Activated CD8-positive, alpha-beta memory T cell treated with anti-CD3 and anti-CD28 coated beads, Interleukin-2, amount 50 U/mL, for 48 hours (primary cell): Measurements from ENCODE around the gene PPIF.
A peak's percentile ranks its signal among the peaks of the same experiment; 100 is the strongest.
"Not testable (repeated sequence)": the region's sequence is repeated elsewhere in the genome, so short reads cannot be mapped to it uniquely, and the experiment has no call there.

Source experiments
- DNase-seq: peaks from one replicate; pipeline ENCODE4 v3.0.0-alpha.2; 2020

PPIF gene

DNA sequence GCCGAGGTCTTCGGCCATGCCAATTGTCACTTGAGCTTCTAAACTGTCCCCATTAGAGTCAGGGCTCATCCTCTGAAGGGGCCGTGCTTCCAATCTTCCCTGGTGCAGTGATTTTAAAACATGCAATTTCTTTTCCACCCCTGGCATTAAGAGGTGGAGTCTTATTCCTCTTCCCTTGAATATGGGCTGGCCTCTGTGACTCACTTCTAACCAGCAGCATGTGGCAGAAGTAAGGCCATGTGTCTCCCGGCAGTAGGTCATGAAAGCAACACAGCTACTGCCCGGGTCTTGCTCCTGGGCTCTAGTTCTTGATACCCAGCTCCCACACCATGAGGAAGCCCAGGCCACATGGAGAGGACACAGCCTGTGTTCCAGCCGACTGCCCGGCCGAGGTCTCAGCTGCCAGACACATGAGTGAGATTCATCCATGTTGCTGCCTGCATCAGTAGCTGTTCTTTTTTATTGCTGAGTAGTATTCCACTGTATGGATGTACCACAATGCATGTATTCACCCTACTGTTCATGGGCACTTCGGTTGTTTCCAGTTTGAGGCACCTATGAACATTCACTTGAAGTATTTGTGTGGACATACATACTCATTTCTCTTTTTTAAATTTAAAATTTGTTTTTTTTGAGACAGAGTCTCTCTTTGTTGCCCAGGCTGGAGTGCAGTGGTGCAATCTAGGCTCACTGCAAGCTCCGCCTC, 14.5 kb upstream of the PPIF start:
- DNase-seq = not testable (repeated sequence)

DNA sequence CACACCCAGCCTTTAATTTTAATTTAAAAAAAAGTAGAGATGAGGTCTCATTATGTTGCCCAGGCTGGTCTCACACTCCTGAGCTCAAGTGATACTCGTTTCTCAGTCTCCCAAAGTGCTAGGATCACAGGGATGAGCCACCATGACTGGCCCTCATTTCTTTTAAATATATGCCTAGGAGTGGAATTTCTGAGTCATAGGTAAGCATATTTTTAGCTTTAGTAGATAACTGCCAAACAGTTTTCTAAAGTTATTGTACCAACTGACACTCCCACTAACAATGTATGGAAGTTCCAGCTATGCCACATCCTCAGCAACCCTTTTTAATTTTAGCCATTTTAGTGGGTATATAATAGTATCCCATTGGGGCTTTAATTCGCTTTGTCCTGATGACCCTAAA, 13.8 kb upstream of the PPIF start:
- no peak for DNase-seq

DNA sequence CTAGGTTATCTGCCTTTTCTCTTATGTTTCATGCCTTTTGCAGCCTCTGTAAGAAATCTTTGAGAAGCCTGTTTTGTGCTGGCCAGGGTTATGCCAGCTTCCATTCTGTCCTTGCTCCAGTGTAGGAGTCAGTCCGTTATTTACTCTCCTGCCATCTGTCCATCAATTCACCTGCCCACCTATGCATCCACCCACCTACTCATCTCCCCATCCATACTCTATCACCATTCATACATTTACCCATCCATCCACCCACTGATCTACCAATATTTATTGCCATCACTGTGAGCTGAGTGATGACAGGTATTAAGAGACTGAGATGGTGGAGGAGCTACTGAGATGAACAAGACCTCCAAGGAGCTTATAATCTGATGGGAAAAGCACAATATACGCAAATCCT, 12.7 kb upstream of the PPIF start:
- no peak for DNase-seq

DNA sequence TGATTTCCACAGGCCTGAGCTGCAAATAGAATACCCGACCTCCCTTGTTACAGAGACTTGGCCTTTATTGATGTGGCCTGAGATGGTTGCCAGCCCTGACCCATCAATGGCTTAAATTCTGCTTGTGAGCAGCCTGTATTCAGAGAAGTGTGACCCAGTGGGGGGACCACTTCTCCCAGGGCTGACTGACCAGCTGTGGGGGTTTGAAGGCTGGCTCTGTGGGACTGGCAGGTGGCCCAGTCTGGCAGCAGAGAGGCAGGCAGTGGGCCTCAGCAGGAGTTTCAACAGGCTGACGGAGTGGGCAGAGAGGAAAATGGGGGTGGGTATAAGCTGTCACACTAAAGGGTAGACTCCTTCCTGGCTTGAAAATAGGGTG, 12.2 kb upstream of the PPIF start:
- DNase-seq = no peak

DNA sequence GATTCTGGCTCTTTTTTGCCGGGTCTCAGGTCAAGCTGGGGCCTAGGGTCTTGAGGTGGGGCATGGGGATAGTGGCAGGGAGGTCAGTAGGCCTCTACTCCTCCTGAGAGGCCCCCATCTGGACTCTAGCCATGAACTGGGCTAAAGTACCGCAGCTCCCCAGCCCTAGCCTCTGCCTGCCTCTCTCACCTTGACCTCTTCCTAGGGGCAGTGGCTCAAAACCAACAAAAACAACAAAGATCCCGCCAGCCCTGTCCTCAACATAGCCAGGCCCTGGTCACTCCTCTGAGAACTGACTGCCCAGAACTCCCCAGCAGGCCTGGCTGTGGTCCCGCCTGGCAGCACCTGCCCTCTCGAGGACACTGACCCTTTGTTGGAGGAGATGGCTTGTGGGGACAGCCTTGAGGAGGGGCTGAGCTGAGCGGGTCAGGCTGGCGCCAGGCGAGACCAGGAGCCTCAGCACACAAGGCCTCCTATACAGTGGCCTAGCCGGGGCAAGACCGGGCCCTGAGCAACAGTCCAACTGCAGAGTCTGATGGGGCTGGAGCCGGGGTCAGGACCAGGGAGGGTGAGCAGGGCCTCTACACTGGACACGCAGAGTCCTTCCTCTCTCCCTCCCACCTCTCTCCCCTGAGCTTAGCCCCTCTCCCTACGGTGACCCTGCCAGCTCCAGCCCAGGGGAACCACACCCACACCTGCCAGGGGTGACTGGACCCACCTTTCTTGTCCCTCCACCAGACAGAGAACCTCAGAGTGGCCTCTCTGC, 11.6 kb upstream of the PPIF start:
- DNase-seq = no peak

DNA sequence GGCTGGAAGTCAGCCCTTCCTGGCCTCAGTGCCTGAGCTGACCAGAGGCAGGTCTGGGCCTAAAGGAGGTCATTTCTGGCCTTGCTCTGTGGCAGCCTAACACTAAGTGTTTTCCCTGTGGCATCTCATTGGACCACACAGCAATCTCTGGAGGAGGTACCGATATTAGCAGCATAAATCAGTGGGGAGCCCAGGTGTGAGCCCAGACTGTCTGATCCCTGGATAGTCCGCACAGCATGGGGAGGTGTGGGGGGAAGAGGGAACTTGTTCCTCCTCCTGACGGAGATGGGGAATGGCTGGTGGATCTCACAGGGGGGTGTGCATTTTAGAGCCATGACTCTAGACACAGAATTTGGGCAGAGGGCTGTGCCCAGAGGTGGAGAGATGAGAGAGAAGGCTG, 11.0 kb upstream of the PPIF start:
- DNase-seq = no peak

DNA sequence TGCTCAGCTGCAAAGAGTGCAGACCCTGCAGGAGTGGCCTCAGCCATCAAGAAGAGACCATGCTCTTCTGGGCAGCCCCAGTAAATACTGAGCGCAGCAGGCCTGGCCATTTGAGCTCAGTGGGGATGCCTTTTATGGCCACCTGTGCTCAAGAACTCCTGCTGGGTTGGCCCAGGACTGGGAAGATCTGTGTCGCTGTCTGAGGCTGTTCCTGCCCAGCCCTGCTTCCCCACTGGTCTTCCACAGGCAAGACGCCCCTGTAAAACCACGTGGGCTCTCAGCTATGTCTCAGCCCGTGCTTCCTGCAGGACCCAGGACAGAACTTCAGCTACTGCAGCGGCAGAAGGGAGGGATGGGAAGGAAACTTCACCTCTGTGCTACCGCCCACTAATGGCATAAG, 10.5 kb upstream of the PPIF start:
- no peak for DNase-seq

DNA sequence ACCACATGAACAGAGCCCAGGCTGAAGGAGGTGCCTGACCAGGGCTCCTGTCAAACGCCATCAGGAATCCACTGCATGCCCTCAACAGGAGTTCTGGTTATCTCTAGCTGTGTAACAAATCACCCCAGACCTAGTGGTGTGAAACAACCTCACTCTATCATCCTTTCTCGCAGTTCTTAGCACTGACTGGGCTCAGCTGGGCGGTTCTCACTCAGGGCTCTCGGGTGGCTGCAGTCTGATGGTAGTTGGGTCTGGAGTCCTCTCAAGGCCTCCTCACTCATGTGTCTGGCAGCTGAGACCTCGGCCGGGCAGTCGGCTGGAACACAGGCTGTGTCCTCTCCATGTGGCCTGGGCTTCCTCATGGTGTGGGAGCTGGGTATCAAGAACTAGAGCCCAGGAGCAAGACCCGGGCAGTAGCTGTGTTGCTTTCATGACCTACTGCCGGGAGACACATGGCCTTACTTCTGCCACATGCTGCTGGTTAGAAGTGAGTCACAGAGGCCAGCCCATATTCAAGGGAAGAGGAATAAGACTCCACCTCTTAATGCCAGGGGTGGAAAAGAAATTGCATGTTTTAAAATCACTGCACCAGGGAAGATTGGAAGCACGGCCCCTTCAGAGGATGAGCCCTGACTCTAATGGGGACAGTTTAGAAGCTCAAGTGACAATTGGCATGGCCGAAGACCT, 9.3 kb upstream of the PPIF start:
- not testable (repeated sequence) for DNase-seq

DNA sequence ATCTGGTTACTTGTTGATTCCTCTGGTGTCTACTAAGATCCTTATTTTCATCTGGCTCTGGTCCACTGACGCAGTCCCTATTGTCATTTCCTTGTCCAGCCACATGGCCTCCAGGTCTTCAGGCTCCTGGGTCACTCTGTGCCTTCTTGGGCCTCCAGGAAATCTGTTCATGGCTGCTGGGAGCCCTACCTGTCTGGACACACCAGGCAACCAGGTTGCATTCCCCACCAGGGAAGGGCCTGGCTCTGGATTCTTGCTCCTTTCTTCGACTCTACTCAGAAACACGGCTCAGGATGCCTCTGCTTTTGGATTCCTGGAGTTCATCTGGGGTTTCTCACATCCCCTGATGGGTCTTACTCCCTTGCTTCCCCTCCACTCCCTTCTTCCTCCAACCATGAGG, 8.0 kb upstream of the PPIF start:
- no peak for DNase-seq

DNA sequence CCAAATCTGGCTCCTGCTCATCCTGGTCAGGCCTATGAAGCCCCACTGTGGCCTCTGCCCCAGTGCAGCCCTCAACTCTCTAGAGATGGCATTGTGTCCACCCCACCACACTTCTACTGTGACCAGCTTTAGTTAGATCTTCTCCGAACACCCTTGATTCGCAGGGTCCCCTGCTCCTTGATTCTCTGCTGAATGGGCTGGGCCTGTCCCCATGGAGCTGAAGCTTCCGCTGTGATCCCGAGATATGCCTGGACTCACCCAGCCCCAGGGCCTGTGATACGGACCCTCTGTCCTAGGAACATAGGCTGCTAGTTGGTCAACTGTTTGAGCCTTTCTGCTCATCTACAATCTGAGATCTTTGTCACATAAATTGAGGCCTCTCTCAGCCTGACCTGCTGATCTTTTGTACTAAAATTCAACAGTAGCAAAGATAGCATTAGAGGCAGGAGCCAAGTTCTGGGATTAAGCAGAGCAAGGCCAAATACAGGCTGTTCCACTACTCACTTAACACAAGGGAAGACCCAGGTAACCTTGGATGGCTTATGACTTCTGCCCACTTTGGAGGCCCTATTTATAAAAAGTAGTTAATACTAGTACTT, 6.5 kb upstream of the PPIF start:
- DNase-seq = no peak

DNA sequence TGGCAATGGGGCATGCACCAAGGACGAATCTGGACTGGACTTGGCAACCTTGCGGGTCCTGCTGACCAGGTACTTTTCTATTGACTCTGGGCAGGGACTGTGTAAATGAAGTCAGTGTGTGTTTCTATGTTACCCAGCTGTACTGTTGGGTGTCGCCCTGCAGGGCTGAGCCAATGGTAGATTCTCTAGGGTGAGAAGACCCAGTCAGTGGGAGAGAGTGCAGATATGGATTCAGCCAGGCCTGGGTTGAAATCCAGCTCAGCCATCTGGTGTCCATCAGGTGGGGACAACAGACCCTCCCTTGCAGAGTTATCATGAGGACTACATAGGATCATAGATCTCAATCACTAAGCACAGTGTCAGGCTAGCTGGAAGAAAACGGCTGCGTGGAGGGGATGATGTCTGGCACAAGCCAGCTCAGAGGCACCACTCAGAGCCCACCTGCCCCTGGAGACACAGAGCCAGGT, 4.9 kb upstream of the PPIF start:
- DNase-seq = no peak

DNA sequence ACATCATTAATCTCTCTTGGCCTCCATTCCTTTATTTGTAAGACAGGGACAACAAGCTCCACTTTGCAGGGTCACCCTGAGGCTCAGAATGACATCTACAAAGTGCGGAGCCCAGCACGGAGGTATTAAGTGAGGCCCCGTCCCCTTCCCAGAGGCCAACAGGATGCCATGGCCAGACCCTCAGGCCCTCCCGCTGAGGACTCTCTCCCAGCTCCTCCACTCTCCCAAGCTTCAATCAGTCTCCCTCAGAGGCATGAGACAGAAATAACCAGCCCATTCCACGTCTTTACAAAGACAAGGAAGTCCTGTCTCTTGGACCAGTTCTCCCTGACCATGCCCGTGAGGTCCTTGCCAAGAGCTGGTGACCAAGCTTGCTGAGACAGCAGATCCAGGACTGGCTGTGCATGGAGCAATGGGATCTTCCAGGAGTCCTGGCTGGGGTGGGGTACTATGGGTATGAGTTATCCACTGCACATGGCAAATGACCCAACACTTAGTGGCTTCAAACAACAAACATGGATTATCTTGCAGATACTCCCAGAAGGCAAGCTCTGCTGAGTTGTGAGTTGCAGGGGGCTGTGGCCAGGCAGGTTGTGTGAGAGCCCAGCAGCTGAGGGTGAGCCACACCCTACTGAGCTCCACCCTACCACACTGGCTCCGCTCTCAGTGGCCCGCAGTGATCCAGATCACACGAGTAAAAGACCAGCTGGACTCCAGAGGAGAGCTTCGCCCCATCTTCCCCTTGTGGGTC, 4.3 kb upstream of the PPIF start:
- no peak for DNase-seq

DNA sequence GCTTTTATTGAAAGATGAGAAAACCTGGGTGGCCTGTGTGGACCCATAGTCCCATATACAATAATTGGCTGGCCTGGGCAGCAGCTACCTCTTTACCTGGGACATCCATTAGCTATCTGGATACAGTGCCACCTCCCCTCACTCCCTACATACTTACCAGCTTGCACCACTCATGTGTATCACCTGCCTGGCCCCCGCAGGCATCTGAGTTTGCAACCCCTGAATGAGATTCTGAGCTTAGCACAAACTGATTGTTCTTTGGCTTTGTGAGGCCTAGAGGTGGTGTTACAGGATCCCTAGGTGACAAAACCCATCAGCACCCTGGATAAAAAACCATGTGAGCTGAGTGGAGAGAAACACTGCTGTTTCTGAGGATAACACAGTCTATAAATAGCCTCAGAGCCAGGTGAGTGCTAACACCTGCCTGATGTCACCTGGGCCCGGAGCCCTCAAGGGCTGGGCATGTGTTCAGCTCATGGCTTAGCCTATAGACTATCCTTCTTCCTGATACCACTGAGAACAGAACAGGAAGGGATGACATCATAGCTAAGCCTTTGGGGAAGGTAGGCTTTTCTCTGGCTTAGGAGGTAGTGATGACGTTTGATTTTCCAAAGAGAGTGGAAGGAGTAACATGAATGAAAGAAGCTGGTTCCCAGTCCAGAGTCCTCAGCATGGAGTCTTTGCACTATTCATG, 2.6 kb upstream of the PPIF start:
- no peak for DNase-seq

DNA sequence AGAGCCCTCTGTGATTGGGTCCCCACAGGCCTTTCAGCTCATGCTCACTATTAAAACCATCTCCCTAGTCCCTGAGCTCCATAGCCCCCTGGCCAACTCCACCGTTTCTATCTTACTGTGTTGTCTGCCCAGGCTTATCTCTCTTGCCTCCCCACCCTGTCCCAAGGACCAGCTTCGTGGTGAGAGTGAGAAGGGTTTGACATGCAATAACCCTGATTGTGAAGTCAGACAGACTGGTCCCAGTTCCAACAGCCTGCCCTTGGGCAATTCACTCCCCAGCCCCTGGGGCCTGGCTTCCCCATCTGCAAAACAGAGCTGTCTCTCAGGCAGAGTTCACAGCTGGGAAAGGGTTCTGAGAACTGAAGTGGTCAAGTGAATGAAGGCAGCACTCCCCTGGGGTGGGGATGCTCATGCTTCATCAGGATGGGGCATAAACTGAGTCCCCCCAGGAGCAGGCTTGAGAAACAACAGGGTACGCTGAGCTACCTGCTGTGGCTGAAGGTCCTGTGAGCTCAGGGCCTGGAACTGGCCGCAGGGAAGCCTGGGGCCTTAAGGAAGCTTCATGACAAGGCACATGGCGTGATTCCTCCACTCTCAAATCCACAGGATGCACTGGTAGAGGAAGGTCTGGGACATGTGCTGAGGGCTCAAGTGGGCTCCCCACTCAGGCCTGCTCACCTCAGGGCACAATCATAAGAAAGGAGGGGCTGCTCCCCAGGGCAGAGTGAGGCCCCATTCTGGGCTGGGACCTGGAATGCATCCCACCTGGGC, 1.8 kb upstream of the PPIF start:
- no peak for DNase-seq

DNA sequence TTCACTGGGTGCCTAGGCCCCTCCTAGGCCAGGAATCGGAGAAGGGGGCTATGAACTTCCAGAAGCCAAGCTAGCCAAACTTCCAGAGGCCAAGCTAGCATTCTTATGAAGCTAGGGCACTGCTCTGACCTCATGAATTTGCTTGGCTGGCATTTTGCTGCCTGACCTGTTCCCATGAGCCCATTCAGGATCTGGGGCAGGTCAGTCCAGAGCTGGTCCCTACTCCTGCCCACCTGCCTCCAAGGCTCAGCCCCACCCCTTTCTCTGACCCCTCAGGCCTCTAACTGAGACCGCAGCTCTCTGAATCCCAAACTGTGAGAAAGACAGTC, 1.3 kb upstream of the PPIF start:
- no peak for DNase-seq

DNA sequence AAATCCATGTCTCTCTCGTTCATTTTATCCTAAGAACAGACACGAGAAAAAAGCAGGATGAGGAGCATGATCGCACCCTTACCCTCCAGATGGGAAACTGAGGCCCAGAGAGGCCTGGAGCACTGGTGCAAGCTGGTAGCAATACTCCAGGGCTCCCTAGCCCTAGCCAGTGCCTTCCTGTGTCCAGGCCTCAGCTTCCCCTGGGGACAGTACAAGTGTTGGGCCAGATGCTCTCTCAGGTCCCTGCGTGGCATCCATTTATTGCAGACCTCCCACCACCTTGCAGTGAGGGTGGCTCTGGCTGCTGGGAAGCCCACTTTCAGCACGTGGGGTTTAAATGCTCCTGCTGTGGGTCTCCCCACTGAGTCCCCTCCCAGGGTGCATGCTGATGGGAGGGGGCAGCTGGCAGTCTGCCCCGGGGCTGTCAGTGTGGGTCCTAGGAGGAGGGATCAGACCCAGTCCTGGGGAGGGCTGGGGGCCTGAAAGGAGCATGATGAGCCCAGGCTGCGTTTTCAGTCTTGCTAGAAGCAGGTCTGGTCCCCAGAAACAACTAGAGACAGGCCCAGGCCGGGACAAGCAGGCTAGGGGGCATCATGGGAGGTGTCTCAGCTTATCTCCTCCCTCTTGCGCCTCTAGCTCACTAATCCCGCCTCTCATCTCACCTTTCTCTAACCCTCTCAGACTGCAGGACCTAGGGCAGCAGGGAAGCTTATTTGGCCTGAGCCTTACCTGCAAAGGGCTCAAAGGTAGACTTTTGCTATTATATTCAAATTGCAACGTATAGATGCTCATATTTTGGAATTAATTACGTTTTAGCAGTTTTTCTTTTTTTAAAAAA, 662 bp upstream of the PPIF start:
- DNase-seq = no peak

DNA sequence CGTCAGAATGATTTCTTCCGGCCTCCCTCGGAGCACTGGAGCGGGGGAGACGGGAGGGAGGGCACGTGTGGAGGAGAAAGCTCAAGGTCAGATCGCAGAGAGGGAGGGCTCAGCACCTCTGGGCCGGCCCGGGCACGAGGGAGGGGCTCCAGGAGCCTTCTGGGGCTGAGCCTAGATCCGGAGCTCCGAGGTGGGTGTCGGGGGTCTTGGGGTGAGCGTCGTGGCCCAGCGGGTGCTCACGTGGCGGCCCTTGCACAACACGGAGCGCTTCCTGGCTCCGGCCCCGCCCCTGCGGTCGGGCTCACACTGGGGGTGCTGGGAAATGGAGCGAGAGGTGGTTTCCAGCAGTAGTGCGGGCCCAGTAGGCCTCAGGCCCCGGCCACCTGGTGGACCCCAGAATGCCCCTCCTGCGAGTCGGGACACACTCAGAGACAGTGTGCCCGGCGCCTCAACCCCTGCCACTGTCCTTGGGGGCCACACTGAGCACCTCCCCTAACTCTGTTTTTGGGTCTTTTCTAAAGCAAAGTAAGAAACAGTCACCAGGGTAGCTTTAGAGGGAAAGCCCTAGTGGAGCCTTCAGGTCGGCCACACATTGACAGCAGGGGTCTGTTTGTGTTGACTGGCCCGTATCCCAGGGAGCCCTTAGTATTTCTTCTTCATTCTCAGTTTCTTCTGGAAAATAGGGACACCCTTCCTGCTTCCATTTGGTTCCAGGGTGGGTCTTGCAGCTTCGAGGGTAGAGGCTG, 798 bp downstream of the PPIF start:
- DNase-seq = peak; percentile 89

DNA sequence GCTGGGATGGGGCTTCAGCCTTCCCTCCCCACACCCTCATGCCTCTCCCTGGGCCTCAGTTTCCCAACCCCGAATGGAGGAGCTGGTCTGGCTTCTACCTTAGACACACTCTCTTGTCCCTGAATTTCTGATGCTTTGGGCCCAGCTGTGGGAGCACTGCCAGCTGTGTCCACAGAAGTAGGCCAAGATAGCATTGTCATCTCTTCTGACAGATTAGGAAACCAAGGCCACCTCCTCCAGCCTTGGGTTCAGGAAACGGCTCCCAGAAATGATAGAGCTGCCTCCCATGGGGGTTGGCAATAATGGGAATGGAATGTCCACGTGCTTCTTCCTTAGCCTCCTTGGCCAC, 1.3 kb downstream of the PPIF start:
- DNase-seq = no peak

DNA sequence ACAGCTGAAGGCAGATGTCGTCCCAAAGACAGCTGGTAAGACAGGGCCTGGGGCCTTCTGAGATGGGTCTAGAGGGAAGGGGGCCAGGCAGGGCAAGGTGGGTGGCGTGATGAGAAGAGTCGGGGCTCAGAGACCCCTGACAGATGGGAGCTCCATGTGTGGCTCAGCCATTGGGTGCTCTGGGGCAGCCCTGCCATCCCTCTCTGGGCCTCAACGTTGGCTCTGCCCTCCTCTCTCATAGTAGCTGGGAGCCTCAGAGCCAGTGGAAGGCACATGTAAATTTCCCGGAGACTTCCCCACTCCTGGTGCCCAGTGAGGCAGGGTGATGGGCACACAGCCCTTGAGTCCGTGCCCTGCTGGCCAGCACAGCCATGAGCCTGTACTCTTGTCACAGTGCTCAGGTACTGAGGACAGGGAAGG, 1.8 kb downstream of the PPIF start:
- DNase-seq = no peak
